Activated CD4-positive, alpha-beta T cell treated with anti-CD3 and anti-CD28 coated beads for 36 hours (primary cell): ENCODE data around the gene PRKAG1. TPM values are rescaled to one million over a fixed set of nuclear protein-coding genes. Genes with fewer than 3 reads are reported as not detected.

Source experiments
- ATAC-seq: fragments of 200-7000 bp; cut with Tn5 transposase; one replicate; pipeline ENCODE4 v1.10.0; 2021; ENCODE audit warnings: mild to moderate bottlenecking, moderate library complexity
- CTCF ChIA-PET: fragments of 350-600 bp; sonication (Branson Sonifier 250); formaldehyde crosslinking; loops from one replicate; lab custom pipeline; 2021; ENCODE audit warnings: antibody characterized with exemption; lab: Charles Lee
- POLR2A ChIA-PET: fragments of 350-600 bp; sonication (Branson Sonifier 250); formaldehyde crosslinking; loops from one replicate; lab custom pipeline; 2021; ENCODE audit warnings: antibody characterized with exemption, inconsistent platforms; lab: Charles Lee
- DNase-seq: peaks from one replicate; pipeline ENCODE4 v3.0.0-alpha.2; 2020
- H3K27ac Mint-ChIP-seq: one replicate; pipeline ENCODE4 v1.8.0; 2021; ENCODE audit warnings: mixed read lengths
- H3K27me3 Mint-ChIP-seq: one replicate; pipeline ENCODE4 v1.8.0; 2021; ENCODE audit warnings: mixed read lengths
- H3K36me3 Mint-ChIP-seq: one replicate; pipeline ENCODE4 v1.8.0; 2021; ENCODE audit warnings: low read depth, mixed read lengths
- H3K4me1 Mint-ChIP-seq: one replicate; pipeline ENCODE4 v1.8.0; 2021; ENCODE audit warnings: mixed read lengths
- H3K4me3 Mint-ChIP-seq: one replicate; pipeline ENCODE4 v1.8.0; 2021; ENCODE audit warnings: mild to moderate bottlenecking, moderate library complexity, mixed read lengths
- H3K9me3 Mint-ChIP-seq: one replicate; pipeline ENCODE4 v1.8.0; 2021; ENCODE audit warnings: low read depth, mixed read lengths
- intact Hi-C, 2 experiments: fragments of 100-400 bp; cut with DNase I in 1 of 2; cut with micrococcal nuclease in 1 of 2; formaldehyde crosslinking; loops; one replicate each; pipeline versions ENCODE4 v1.14.2 to v1.15.1; 2022 to 2024; cut with DNase I, micrococcal nuclease
- total RNA-seq, 2 experiments: library from RNA; stranded (reverse); gene quantifications; one replicate each; pipeline ENCODE4 v1.2.3, GENCODE V29; 2021

The PRKAG1 gene
- total RNA-seq, 2 experiments from 2014 or later, result 54.5 to 62.6 TPM

GRCh38 chr12:49023812-49024211, 5.2 kb upstream of the PRKAG1 start:
- peaks cover 10% of the 10 kb centered on the region for H3K4me1 Mint-ChIP-seq
- intact Hi-C loops, result no loop called here
- no peaks in the 10 kb centered on the region for H3K27me3 Mint-ChIP-seq
- peaks cover 50% of the 10 kb centered on the region for H3K36me3 Mint-ChIP-seq
- H3K27ac Mint-ChIP-seq, result no peak overlapping the region
- ChIA-PET POLR2A (no interaction called here), CTCF (interaction anchor here (0.7 to 1.7 kb wide), 3 partner anchors 22 to 406 kb away, joined by 3 to 5 read pairs (median 4); no protein-coding TSS in a partner anchor)
- no peak for ATAC-seq
- no peaks in the 10 kb centered on the region for H3K9me3 Mint-ChIP-seq
- no peak overlapping the region for H3K4me3 Mint-ChIP-seq
- no peak for DNase-seq

- DNase-seq, result no peak
- ChIA-PET CTCF (interaction anchor here (0.6 to 2.1 kb wide), 8 partner anchors 7 to 404 kb away, joined by 3 to 6 read pairs (median 4); partner anchors contain the start of gene RHEBL1), POLR2A (no interaction called here)
- H3K36me3 Mint-ChIP-seq, result peaks cover 45% of the 10 kb centered on the region
- no peak overlapping the region for H3K4me3 Mint-ChIP-seq
- intact Hi-C loops, result no loop called here
- H3K27me3 Mint-ChIP-seq, result no peaks in the 10 kb centered on the region
- no peaks in the 10 kb centered on the region for H3K9me3 Mint-ChIP-seq
- peaks cover 14% of the 10 kb centered on the region for H3K4me1 Mint-ChIP-seq
- ATAC-seq, result no peak
- H3K27ac Mint-ChIP-seq, result no peak overlapping the region
These were observed 4.1 kb upstream of the PRKAG1 start for GRCh38 chr12:49022558-49023178.

DNA sequence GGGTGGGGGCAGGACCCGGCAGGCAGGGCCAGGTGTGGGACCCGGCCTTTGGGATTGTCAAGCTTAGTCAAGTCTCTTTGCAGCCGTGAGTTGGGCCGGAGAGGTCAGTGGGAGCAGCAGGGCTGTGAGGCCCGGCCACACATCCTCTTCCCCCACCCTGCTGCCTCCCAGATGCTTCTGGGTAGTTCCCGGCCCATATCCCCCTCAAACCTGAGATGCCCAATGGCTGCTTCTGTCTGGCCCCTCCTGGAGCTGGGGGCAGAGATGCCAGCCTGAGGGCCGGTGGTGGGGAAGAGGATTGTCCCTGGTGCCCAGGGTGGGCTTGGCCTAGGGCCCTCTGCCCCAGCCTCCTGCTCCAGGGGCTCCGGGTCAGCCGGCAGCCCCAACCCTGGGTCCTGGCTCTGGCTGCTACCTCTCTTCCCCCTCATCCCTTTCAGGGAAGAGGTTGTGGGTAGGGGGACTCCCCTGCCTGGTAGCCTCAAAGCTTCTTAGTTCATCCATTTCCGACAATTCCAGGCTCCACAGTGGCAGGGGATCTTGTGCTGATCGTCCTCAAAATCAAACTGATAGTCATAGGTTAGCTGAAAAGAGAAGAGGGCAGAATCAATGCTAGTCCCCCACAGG, 2.8 kb upstream of the PRKAG1 start:
- Mint-ChIP-seq H3K27ac (no peak overlapping the region), H3K4me3 (no peak overlapping the region), H3K27me3 (no peaks in the 10 kb centered on the region), H3K36me3 (peaks cover 41% of the 10 kb centered on the region), H3K9me3 (no peaks in the 10 kb centered on the region), H3K4me1 (peaks cover 25% of the 10 kb centered on the region)
- intact Hi-C loops, result no loop called here
- ATAC-seq, result no peak
- POLR2A ChIA-PET, result interaction anchor here (1.0 kb wide), 1 partner anchor 169 kb away, joined by 3 read pairs; the partner anchor contains the start of gene DDX23
- DNase-seq, result no peak
- CTCF ChIA-PET, result interaction anchor here (1.4 to 2.7 kb wide), 6 partner anchors 9 to 168 kb away, joined by 4 to 20 read pairs (median 8); partner anchors contain the start of genes DDX23 and RHEBL1

- intact Hi-C loops, result no loop called here
- DNase-seq, result no peak
- CTCF ChIA-PET, result interaction anchor here (0.6 to 2.7 kb wide), 7 partner anchors 10 to 167 kb away, joined by 4 to 20 read pairs (median 8); partner anchors contain the start of genes DDN and DDX23
- Mint-ChIP-seq H3K36me3 (peaks cover 40% of the 10 kb centered on the region), H3K4me3 (no peak overlapping the region), H3K27me3 (no peaks in the 10 kb centered on the region), H3K9me3 (no peaks in the 10 kb centered on the region), H3K4me1 (peaks cover 28% of the 10 kb centered on the region), H3K27ac (no peak overlapping the region)
- POLR2A ChIA-PET, result interaction anchor here (1.0 to 1.3 kb wide), 3 partner anchors 32 to 169 kb away, joined by 3 to 5 read pairs (median 4); partner anchors contain the start of gene DDX23
- no peak for ATAC-seq
These were observed 1.9 kb upstream of the PRKAG1 start for GRCh38 chr12:49020441-49020840.

DNA sequence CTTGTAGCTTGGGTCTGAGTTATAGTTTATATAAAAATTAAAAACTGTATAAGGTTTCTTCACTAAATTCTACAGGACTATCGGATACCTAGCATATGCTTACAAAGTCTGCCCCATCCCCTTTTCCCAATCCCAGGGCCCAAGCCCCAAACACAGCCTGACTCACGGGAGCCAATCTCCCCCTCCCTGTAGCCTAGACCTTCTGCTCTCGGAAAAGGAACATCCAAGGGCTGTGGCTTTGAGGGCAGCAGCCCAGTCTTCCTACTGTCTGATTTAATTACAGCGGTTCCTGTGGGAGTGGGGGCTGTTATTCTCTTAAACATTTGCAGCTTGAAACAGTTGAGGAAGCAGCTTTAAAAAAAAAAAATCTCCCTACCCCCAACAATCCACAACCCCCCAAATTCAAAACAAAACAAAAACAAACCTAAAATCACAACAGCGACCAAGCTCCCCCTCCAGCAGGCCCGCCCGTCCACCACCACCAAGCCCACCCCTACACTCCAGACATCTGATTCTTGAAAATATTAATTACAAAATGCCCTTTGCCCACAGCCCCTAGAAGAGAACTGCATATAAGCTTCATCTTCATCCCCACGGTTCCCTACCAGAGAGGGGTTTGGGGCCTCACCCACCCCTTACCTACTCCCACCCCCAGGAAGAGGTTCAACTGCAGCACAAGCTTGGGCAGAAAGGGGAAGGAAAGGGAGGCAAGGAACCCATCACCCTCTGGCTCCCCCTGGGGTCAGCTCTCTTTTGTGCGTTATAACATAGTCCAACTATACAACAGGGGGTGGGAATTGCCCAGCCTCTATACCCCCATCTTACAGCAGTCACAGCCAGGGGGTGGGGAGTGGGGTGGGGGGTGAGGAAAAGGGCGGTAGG, 1.1 kb upstream of the PRKAG1 start:
- Mint-ChIP-seq H3K27ac (peak overlapping the region; percentile 97), H3K9me3 (no peaks in the 10 kb centered on the region), H3K27me3 (no peaks in the 10 kb centered on the region), H3K4me3 (peak overlapping the region; percentile 81), H3K4me1 (peaks cover 33% of the 10 kb centered on the region), H3K36me3 (peaks cover 35% of the 10 kb centered on the region)
- ATAC-seq, result no peak
- DNase-seq, result peak; percentile 69
- POLR2A ChIA-PET, result interaction anchor here (0.6 to 1.3 kb wide), 4 partner anchors 31 to 111 kb away, joined by 3 to 5 read pairs (median 4); no protein-coding TSS in a partner anchor
- CTCF ChIA-PET, result interaction anchor here (0.5 to 2.7 kb wide), 11 partner anchors 20 to 316 kb away, joined by 3 to 20 read pairs (median 5); partner anchors contain the start of genes DDN, DDX23 and LMBR1L
- intact Hi-C loops, result loop anchor here (2.0 to 5.0 kb wide), 6 partner anchors 23 to 603 kb away; partner anchors contain the start of genes FKBP11 (in 1 of the 2) and PRPF40B (in 1 of the 2)

- intact Hi-C loops, result loop anchor here (2.0 to 5.0 kb wide), 6 partner anchors 22 to 603 kb away; partner anchors contain the start of genes FKBP11 (in 1 of the 2) and PRPF40B (in 1 of the 2)
- ATAC-seq (peak; percentile 17), DNase-seq (no peak)
- H3K36me3 Mint-ChIP-seq, result peaks cover 34% of the 10 kb centered on the region
- peaks cover 34% of the 10 kb centered on the region for H3K4me1 Mint-ChIP-seq
- no peaks in the 10 kb centered on the region for H3K9me3 Mint-ChIP-seq
- peak overlapping the region; percentile 81 for H3K4me3 Mint-ChIP-seq
- no peaks in the 10 kb centered on the region for H3K27me3 Mint-ChIP-seq
- ChIA-PET POLR2A (interaction anchor here (0.6 to 1.3 kb wide), 3 partner anchors 31 to 80 kb away, joined by 3 to 5 read pairs (median 3); no protein-coding TSS in a partner anchor), CTCF (interaction anchor here (0.8 to 2.7 kb wide), 6 partner anchors 20 to 92 kb away, joined by 3 to 20 read pairs (median 4); partner anchors contain the start of genes DDN and LMBR1L)
- peak overlapping the region; percentile 97 for H3K27ac Mint-ChIP-seq
These were observed 499 bp upstream of the PRKAG1 start for GRCh38 chr12:49019120-49019430.

DNA sequence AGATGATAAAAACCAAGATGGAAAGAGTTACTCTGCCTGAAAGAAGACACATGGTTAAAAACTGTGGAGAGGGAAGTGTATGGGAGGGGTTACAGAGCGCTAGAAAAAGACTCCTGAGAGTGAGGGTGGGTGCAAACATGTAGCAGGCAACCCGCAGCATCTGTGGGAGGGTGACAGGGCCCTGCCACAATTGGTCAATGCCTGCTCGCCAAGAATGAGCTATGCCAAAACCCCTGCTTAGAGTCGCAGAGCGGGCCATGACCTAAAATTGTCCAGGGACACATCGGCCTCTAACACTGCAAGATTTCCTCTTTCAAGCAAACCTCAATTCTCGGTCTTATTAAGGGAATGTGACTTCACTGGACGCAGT, 700 bp downstream of the PRKAG1 start:
- ChIA-PET POLR2A (interaction anchor here (0.6 kb wide), 1 partner anchor 56 kb away, joined by 3 read pairs; no protein-coding TSS in a partner anchor), CTCF (interaction anchor here (0.5 to 3.5 kb wide), 14 partner anchors 11 to 378 kb away, joined by 3 to 14 read pairs (median 4); partner anchors contain the start of gene DDN)
- H3K4me1 Mint-ChIP-seq, result peaks cover 34% of the 10 kb centered on the region
- peak overlapping the region; percentile 97 for H3K27ac Mint-ChIP-seq
- H3K27me3 Mint-ChIP-seq, result no peaks in the 10 kb centered on the region
- intact Hi-C loops, result loop anchor here (1.0 to 5.0 kb wide), 18 partner anchors 21 to 604 kb away; partner anchors contain the start of genes ARF3 (in 1 of the 2), CCNT1 (in 1 of the 2), DDX23 (in 1 of the 2) and FKBP11 (in 1 of the 2)
- H3K9me3 Mint-ChIP-seq, result no peaks in the 10 kb centered on the region
- ATAC-seq (peak; percentile 48), DNase-seq (peak; percentile 74)
- H3K36me3 Mint-ChIP-seq, result peaks cover 32% of the 10 kb centered on the region
- H3K4me3 Mint-ChIP-seq, result peak overlapping the region; percentile 81

DNA sequence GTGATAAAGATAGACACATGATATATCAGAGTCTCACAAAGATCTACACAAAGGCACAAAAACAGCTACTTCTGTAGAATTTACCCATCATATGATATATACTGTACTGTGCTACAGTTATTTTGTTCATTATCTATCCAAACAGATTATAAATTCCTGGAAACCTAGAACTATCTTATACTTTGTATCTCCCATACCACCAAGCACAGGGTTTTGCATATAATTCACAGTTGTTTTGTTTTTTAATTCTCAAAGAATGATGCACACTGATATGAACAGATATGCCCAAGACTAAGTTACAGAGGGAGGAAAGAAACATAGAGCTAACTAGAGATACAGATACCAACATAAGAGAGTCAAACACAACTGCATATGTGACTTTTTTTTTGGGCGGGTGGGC, 3.4 kb downstream of the PRKAG1 start:
- Mint-ChIP-seq H3K27me3 (no peaks in the 10 kb centered on the region), H3K27ac (no peak overlapping the region), H3K9me3 (no peaks in the 10 kb centered on the region), H3K4me3 (no peak overlapping the region), H3K36me3 (peaks cover 36% of the 10 kb centered on the region), H3K4me1 (peaks cover 34% of the 10 kb centered on the region)
- ChIA-PET POLR2A (no interaction called here), CTCF (interaction anchor here (0.7 to 3.5 kb wide), 12 partner anchors 7 to 220 kb away, joined by 3 to 14 read pairs (median 4); partner anchors contain the start of gene FKBP11)
- ATAC-seq (no peak), DNase-seq (no peak)
- intact Hi-C loops, result loop anchor here (5.0 kb wide), 2 partner anchors 42 to 607 kb away; partner anchors contain the start of gene PRPF40B (in 1 of the 2)

DNA sequence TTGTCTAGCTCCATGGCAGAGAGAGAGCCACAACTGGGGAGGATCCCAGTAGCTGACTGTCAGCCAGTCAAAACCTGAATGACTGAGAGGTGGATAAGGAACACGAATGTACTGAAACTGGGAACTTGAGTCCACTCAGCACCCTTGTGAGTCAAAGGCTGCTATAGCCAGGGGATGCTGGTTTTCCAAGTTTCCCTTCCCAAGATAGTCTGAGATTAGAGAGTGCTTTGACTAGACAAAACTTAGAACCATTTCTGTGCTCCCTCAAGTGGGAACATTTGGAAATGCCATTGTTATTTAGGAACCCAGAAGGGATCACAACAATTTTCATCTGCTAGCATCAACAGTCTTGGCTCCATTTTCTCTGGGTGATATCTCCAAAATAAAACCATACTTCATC, 4.0 kb downstream of the PRKAG1 start:
- intact Hi-C loops, result no loop called here
- H3K27ac Mint-ChIP-seq, result no peak overlapping the region
- no peaks in the 10 kb centered on the region for H3K9me3 Mint-ChIP-seq
- no peaks in the 10 kb centered on the region for H3K27me3 Mint-ChIP-seq
- H3K4me3 Mint-ChIP-seq, result no peak overlapping the region
- CTCF ChIA-PET, result interaction anchor here (0.5 to 2.8 kb wide), 13 partner anchors 8 to 1009 kb away, joined by 3 to 19 read pairs (median 4); partner anchors contain the start of genes FKBP11 and WNT1
- DNase-seq (no peak), ATAC-seq (no peak)
- POLR2A ChIA-PET, result interaction anchor here (1.0 kb wide), 1 partner anchor 15 kb away, joined by 3 read pairs; no protein-coding TSS in a partner anchor
- peaks cover 37% of the 10 kb centered on the region for H3K36me3 Mint-ChIP-seq
- peaks cover 29% of the 10 kb centered on the region for H3K4me1 Mint-ChIP-seq

DNA sequence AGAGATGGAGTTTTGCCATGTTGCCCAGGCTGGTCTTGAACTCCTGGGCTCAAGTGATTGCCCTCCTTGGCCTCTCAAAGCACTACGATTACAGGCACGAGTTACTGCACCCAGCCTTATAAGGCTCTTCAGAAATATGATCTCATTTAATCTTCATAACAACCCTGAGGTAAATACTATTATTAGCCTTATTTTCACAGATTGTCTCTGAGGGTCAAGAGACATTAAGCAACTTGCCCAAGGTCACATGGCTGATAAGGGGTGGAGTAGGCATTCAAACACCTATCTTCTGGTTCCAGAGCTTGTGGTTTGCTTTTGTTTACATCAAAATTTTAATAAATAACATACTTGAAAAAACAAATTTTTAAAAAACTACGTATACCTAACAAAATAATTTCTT, 5.1 kb downstream of the PRKAG1 start:
- ChIA-PET CTCF (interaction anchor here (0.7 to 2.8 kb wide), 3 partner anchors 16 to 30 kb away, joined by 3 to 19 read pairs (median 4); no protein-coding TSS in a partner anchor), POLR2A (interaction anchor here (1.0 kb wide), 1 partner anchor 16 kb away, joined by 4 read pairs; no protein-coding TSS in a partner anchor)
- Mint-ChIP-seq H3K4me1 (peaks cover 22% of the 10 kb centered on the region), H3K36me3 (peaks cover 42% of the 10 kb centered on the region), H3K27me3 (no peaks in the 10 kb centered on the region), H3K9me3 (no peaks in the 10 kb centered on the region), H3K27ac (no peak overlapping the region), H3K4me3 (no peak overlapping the region)
- ATAC-seq (no peak), DNase-seq (no peak)
- intact Hi-C loops, result no loop called here
